Measurements from ENCODE around the gene GSX2. TPM values are rescaled to one million over a fixed set of nuclear protein-coding genes. Genes with fewer than 3 reads are reported as not detected.

The GSX2 gene
- total and polyA plus RNA-seq, 2 experiments from 2014 or later = not detected

DNA sequence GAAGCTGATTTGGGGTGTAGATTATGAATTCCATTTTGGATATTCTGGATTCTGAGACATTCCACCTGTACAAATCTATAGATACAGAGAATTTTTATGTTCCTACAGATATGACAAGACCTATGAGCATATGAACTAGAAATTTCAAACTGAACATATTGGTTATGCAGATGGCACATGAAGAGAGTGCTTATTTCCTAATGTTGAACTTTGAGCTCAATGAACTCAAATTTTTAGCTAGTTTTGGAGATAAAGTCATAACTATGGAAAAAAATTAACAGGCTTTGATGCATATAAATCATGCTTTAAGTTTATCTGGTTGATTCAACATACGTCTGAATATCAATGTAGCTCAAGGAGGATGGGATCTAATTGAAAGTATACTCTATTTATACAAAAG lies 44.5 kb upstream of the GSX2 start:
- H3K27ac ChIP-seq = no peak overlapping the region
- DNase-seq = no peak
- in situ Hi-C loops (cut with MboI) = no loop called here
- peaks cover 7% of the 10 kb centered on the region for H3K36me3 ChIP-seq (ENCODE audit: low read depth)
- peaks cover 25% of the 10 kb centered on the region for H3F3A ChIP-seq (ENCODE audit: insufficient read depth)
- peaks cover 100% of the 10 kb centered on the region for H3K79me2 ChIP-seq (ENCODE audit: insufficient read depth)
- H3K4me2 ChIP-seq (ENCODE audit: unreplicated experiment) = no peak overlapping the region
- H2AFZ ChIP-seq = no peak overlapping the region
- no peaks in the 10 kb centered on the region for H3K9me2 ChIP-seq (ENCODE audit: insufficient read depth)
- H4K20me1 ChIP-seq (ENCODE audit: insufficient read depth) = peaks cover 77% of the 10 kb centered on the region
- no peak overlapping the region for H3K9ac ChIP-seq
- peaks cover 72% of the 10 kb centered on the region for H3K4me1 ChIP-seq (ENCODE audit: insufficient read depth)
- no peaks in the 10 kb centered on the region for H3K27me3 ChIP-seq (replicated peaks; ENCODE audit: insufficient read depth)
- no peak for TF ChIP-seq EZH2 (IDR thresholded peaks at IDR 0.05; ENCODE audit: insufficient read depth, poor library complexity, severe bottlenecking)
- TF ChIP-seq EZH2phosphoT487 (IDR thresholded peaks at IDR 0.05; ENCODE audit: insufficient read depth, low read depth) = no peak
- H3K9me3 ChIP-seq (ENCODE audit: low read depth) = no peaks in the 10 kb centered on the region
- H3K4me3 ChIP-seq = no peak overlapping the region
- 95 to 98% methylated on average over 1 of the region's 1 CpG for WGBS, 2 experiments (ENCODE audit: low coverage in 1 of 2, low lambda C conversion rate in 2 of 2, missing lambda C conversion rate in 2 of 2)

DNA sequence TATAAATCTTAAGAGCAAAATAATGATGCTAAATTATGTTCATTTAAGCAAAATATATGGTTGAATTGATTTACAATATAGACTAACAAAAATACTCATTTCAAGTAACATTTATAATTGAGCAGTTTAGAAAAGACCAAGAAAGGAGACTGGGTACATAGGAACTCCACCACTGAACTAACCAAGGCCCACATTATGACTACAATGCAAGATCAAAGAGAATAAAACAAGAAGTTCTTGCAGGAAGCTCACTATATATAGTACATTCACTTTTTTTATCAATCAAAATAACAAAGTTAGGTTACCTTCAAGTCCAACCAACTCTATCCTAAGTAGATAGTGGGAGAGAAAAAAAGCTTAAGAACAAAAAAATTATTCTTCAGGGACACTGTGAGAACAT lies 43.6 kb upstream of the GSX2 start:
- Histone ChIP-seq H2AFZ (no peak overlapping the region), H3K79me2 (ENCODE audit: insufficient read depth) (peaks cover 100% of the 10 kb centered on the region), H3K4me3 (no peak overlapping the region), H3K4me1 (ENCODE audit: insufficient read depth) (peaks cover 72% of the 10 kb centered on the region), H3K36me3 (ENCODE audit: low read depth) (peaks cover 7% of the 10 kb centered on the region), H3K9me3 (ENCODE audit: low read depth) (no peaks in the 10 kb centered on the region), H3F3A (ENCODE audit: insufficient read depth) (peaks cover 23% of the 10 kb centered on the region), H3K9me2 (ENCODE audit: insufficient read depth) (no peaks in the 10 kb centered on the region), H3K9ac (no peak overlapping the region), H3K27me3 (replicated peaks; ENCODE audit: insufficient read depth) (no peaks in the 10 kb centered on the region), H4K20me1 (ENCODE audit: insufficient read depth) (peaks cover 79% of the 10 kb centered on the region), H3K4me2 (ENCODE audit: unreplicated experiment) (peak overlapping the region; percentile 90), H3K27ac (no peak overlapping the region)
- no peak for TF ChIP-seq EZH2 (IDR thresholded peaks at IDR 0.05; ENCODE audit: insufficient read depth, poor library complexity, severe bottlenecking)
- TF ChIP-seq EZH2phosphoT487 (IDR thresholded peaks at IDR 0.05; ENCODE audit: insufficient read depth, low read depth) = no peak
- no peak for DNase-seq
- in situ Hi-C loops (cut with MboI) = no loop called here

DNA sequence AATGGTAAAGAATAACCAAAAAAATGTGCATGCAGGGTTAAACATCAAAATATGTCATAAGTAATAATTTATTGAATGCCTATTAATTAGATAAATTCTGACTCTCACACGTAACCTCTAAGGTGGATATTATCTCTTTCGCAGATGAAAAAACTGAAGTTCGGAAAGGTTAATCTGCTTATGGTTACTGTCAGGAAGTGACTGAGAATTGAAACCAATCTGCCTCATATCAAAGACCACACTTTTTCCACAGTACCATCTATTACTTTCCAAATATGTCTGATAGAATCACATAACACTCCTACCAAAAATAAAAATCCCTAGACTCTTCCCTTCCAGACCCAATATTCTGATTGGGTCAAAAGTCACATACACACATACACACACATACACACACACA lies 41.8 kb upstream of the GSX2 start:
- H3K36me3 ChIP-seq (ENCODE audit: low read depth) = peaks cover 1% of the 10 kb centered on the region
- peak overlapping the region; percentile 90 for H3K4me2 ChIP-seq (ENCODE audit: unreplicated experiment)
- DNase-seq = no peak
- H3K79me2 ChIP-seq (ENCODE audit: insufficient read depth) = peaks cover 100% of the 10 kb centered on the region
- H3K27ac ChIP-seq = no peak overlapping the region
- H3K9me3 ChIP-seq (ENCODE audit: low read depth) = no peaks in the 10 kb centered on the region
- no peaks in the 10 kb centered on the region for H3K9me2 ChIP-seq (ENCODE audit: insufficient read depth)
- peaks cover 63% of the 10 kb centered on the region for H3K4me1 ChIP-seq (ENCODE audit: insufficient read depth)
- in situ Hi-C loops (cut with MboI) = no loop called here
- peaks cover 69% of the 10 kb centered on the region for H4K20me1 ChIP-seq (ENCODE audit: insufficient read depth)
- no peaks in the 10 kb centered on the region for H3K27me3 ChIP-seq (replicated peaks; ENCODE audit: insufficient read depth)
- peaks cover 18% of the 10 kb centered on the region for H3F3A ChIP-seq (ENCODE audit: insufficient read depth)
- H3K4me3 ChIP-seq = peak overlapping the region; percentile 25; the same call in 1 of the 2 replicates
- TF ChIP-seq EZH2phosphoT487 (IDR thresholded peaks at IDR 0.05; ENCODE audit: insufficient read depth, low read depth) (no peak), EZH2 (IDR thresholded peaks at IDR 0.05; ENCODE audit: insufficient read depth, poor library complexity, severe bottlenecking) (no peak)
- WGBS, 2 experiments (ENCODE audit: low coverage in 1 of 2, low lambda C conversion rate in 2 of 2, missing lambda C conversion rate in 2 of 2) = 96 to 100% methylated on average over 3 of the region's 3 CpGs
- no peak overlapping the region for H3K9ac ChIP-seq
- H2AFZ ChIP-seq = no peak overlapping the region

DNA sequence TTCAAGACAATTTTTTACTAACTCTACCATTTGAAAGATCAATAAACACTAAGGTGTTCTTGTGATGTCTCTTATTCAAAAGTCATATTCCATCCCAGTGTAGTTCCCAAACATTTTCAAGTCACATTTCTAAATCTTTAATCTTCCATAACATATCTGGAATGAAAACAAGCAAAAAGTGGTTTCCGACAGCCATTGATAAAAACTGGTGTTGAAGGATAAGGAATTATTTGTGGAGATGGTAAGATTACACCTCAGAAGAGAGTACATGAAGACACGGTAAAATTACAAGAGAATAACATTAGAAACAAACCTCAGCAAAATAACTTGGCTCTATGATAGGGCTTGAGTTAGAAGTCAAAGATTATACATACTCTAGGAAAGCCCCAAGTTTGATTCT lies 39.8 kb upstream of the GSX2 start:
- peak overlapping the region; percentile 90 for H3K4me2 ChIP-seq (ENCODE audit: unreplicated experiment)

DNA sequence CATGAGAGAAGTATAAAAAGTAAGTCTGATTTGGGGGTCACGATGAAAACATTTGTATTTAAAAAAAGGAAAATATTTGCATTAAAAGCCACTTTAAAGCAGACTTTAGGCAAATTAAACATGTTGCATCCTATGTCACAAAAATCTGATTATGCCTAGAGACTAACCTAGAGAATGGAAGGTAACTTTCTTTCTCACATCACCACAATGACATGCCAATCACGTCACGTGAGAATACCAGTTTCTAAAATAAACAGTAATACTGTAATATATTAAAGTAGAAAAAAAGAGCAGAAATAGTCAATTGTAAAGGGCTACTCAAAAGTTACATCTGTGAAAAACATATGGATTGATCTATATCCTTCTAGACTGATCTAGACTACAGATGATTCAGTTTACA lies 38.9 kb upstream of the GSX2 start:
- H3K4me3 ChIP-seq = peak overlapping the region; percentile 96
- no peaks in the 10 kb centered on the region for H3K9me2 ChIP-seq (ENCODE audit: insufficient read depth)
- 41 to 43% methylated on average over 3 of the region's 3 CpGs for WGBS, 2 experiments (ENCODE audit: low coverage in 1 of 2, low lambda C conversion rate in 2 of 2, missing lambda C conversion rate in 2 of 2)
- in situ Hi-C loops (cut with MboI) = no loop called here
- peaks cover 70% of the 10 kb centered on the region for H3K4me1 ChIP-seq (ENCODE audit: insufficient read depth)
- no peak overlapping the region for H3K27ac ChIP-seq
- H3K36me3 ChIP-seq (ENCODE audit: low read depth) = no peaks in the 10 kb centered on the region; the same call in 1 of the 2 replicates
- peak overlapping the region; percentile 100 for H3K9ac ChIP-seq
- no peaks in the 10 kb centered on the region for H3K9me3 ChIP-seq (ENCODE audit: low read depth)
- no peak for TF ChIP-seq EZH2phosphoT487 (IDR thresholded peaks at IDR 0.05; ENCODE audit: insufficient read depth, low read depth)
- no peak for TF ChIP-seq EZH2 (IDR thresholded peaks at IDR 0.05; ENCODE audit: insufficient read depth, poor library complexity, severe bottlenecking)
- H4K20me1 ChIP-seq (ENCODE audit: insufficient read depth) = peaks cover 49% of the 10 kb centered on the region
- no peak for DNase-seq
- H3K4me2 ChIP-seq (ENCODE audit: unreplicated experiment) = peak overlapping the region; percentile 90
- peaks cover 82% of the 10 kb centered on the region for H3K79me2 ChIP-seq (ENCODE audit: insufficient read depth)
- H2AFZ ChIP-seq = no peak overlapping the region
- H3K27me3 ChIP-seq (replicated peaks; ENCODE audit: insufficient read depth) = no peaks in the 10 kb centered on the region
- H3F3A ChIP-seq (ENCODE audit: insufficient read depth) = peaks cover 34% of the 10 kb centered on the region

More for the DNA sequence above, 39.8 kb upstream of the GSX2 start:
- Histone ChIP-seq H3K9me3 (ENCODE audit: low read depth) (no peaks in the 10 kb centered on the region), H3K36me3 (ENCODE audit: low read depth) (no peaks in the 10 kb centered on the region; the same call in 1 of the 2 replicates), H3K9me2 (ENCODE audit: insufficient read depth) (no peaks in the 10 kb centered on the region), H3K9ac (peak overlapping the region; percentile 100), H4K20me1 (ENCODE audit: insufficient read depth) (peaks cover 59% of the 10 kb centered on the region), H3K4me3 (peak overlapping the region; percentile 96), H3F3A (ENCODE audit: insufficient read depth) (peaks cover 29% of the 10 kb centered on the region), H2AFZ (no peak overlapping the region), H3K27ac (no peak overlapping the region), H3K27me3 (replicated peaks; ENCODE audit: insufficient read depth) (no peaks in the 10 kb centered on the region), H3K79me2 (ENCODE audit: insufficient read depth) (peaks cover 91% of the 10 kb centered on the region), H3K4me1 (ENCODE audit: insufficient read depth) (peaks cover 65% of the 10 kb centered on the region)
- DNase-seq = no peak
- in situ Hi-C loops (cut with MboI) = no loop called here
- TF ChIP-seq EZH2phosphoT487 (IDR thresholded peaks at IDR 0.05; ENCODE audit: insufficient read depth, low read depth) (no peak), EZH2 (IDR thresholded peaks at IDR 0.05; ENCODE audit: insufficient read depth, poor library complexity, severe bottlenecking) (no peak)
- 27 to 28% methylated on average over 2 of the region's 2 CpGs for WGBS, 2 experiments (ENCODE audit: low coverage in 1 of 2, low lambda C conversion rate in 2 of 2, missing lambda C conversion rate in 2 of 2)

Measured in GM23248 (cell line).